SKM-1 treated with dmso at 0.1 percent for 144 hours (cell line): ENCODE results near the gene STRADB.
"Not testable (repeated sequence)": the region's sequence is repeated elsewhere in the genome, so short reads cannot be mapped to it uniquely, and the experiment has no call there.

Experiments used
- DNase-seq: peaks from one replicate; lab custom pipeline; 2025; ENCODE audit not compliant: unreplicated experiment; lab: John Stamatoyannopoulos, UW

Gene STRADB

GRCh38 chr2:201465524-201465971, 14.0 kb downstream of the STRADB start:
- no peak for DNase-seq

GRCh38 chr2:201466050-201466675, 14.6 kb downstream of the STRADB start:
- no peak for DNase-seq

- DNase-seq = no peak
Observed at GRCh38 chr2:201467666-201468065, 16.1 kb downstream of the STRADB start.

GRCh38 chr2:201470821-201471731, 19.5 kb downstream of the STRADB start:
- DNase-seq = no peak

GRCh38 chr2:201471732-201472393, 20.3 kb downstream of the STRADB start:
- DNase-seq = no peak

- DNase-seq = no peak
Observed at GRCh38 chr2:201472411-201472810, 20.9 kb downstream of the STRADB start.

GRCh38 chr2:201482543-201482942, 31.0 kb downstream of the STRADB start:
- DNase-seq = no peak

- DNase-seq = no peak
Observed at GRCh38 chr2:201483342-201483741, 31.8 kb downstream of the STRADB start.

GRCh38 chr2:201483758-201484157, 32.2 kb downstream of the STRADB start:
- not testable (repeated sequence) for DNase-seq

- no peak for DNase-seq
Observed at GRCh38 chr2:201484805-201485204, 33.3 kb downstream of the STRADB start.

GRCh38 chr2:201490291-201490690, 38.8 kb downstream of the STRADB start:
- no peak for DNase-seq

GRCh38 chr2:201496785-201497184, 45.2 kb downstream of the STRADB start:
- DNase-seq = no peak

- DNase-seq = no peak
Observed at GRCh38 chr2:201500534-201500933, 49.0 kb downstream of the STRADB start.

GRCh38 chr2:201502713-201503112, 51.2 kb downstream of the STRADB start:
- DNase-seq = no peak

- DNase-seq = no peak
Observed at GRCh38 chr2:201507725-201508124, 56.2 kb downstream of the STRADB start.

- DNase-seq = no peak
Observed at GRCh38 chr2:201513271-201513670, 61.7 kb downstream of the STRADB start.

- no peak for DNase-seq
Observed at GRCh38 chr2:201515573-201516246, 64.2 kb downstream of the STRADB start.

GRCh38 chr2:201517094-201517493, 65.6 kb downstream of the STRADB start:
- DNase-seq = no peak

- no peak for DNase-seq
Observed at GRCh38 chr2:201520201-201520600, 68.7 kb downstream of the STRADB start.

- DNase-seq = no peak
Observed at GRCh38 chr2:201522965-201523364, 71.4 kb downstream of the STRADB start.

- DNase-seq = no peak
Observed at GRCh38 chr2:201523506-201523905, 72.0 kb downstream of the STRADB start.
